Panc1 (cell line): ENCODE results near the gene FHIT.

Source experiments
- CTCF ChIP-seq: fragments of 450-650 bp; IDR thresholded peaks from 2 replicates; pipeline ENCODE4 v1.5.1; 2017; ENCODE audit warnings: mild to moderate bottlenecking
- POLR2AphosphoS5 ChIP-seq: IDR thresholded peaks from 2 replicates; pipeline ENCODE4 v1.6.1; 2012; ENCODE audit warnings: mild to moderate bottlenecking, low read depth, low read length, moderate library complexity

GRCh38 chr3:59866076-59866475 lies 1385.2 kb downstream of the FHIT start:
- TF ChIP-seq CTCF: no peak
- no peak for TF ChIP-seq POLR2AphosphoS5
